Body of pancreas (tissue), 4 donors: ENCODE data around the gene DIP2A. TPM values are rescaled to one million over a fixed set of nuclear protein-coding genes. Genes with fewer than 3 reads are reported as not detected.

ENCODE experiments used
- ATAC-seq: fragments of 150-250 bp; one replicate; pipeline ENCODE4 v1.9.1; 2016
- DNase-seq, 4 donors: peaks; one replicate each; pipeline ENCODE4 v3.0.0-alpha.2; 2019
- H3K27ac ChIP-seq, 4 donors: fragments of 200-600 bp; sonication (generic); 1 replicate in 3 of 4; 2 replicates in 1 of 4; pipeline versions ENCODE4 v1.5.1 to v1.6.1; 2016 to 2019; ENCODE audit warnings: mild to moderate bottlenecking in 1 of 4, mixed read lengths in 1 of 4, moderate library complexity in 1 of 4
- H3K27me3 ChIP-seq, 2 donors: fragments of 200-600 bp; sonication (generic); one replicate each; pipeline ENCODE4 v1.6.0; 2016; ENCODE audit warnings: mild to moderate bottlenecking in 1 of 2
- H3K36me3 ChIP-seq, 2 donors: fragments of 200-600 bp; sonication (generic); replicated peaks in 1 of 2; 2 replicates each; pipeline ENCODE4 v1.5.1; 2016; ENCODE audit warnings: low read depth in 2 of 2; ENCODE audit not compliant: insufficient read depth in 1 of 2
- H3K4me1 ChIP-seq: fragments of 200-600 bp; sonication (generic); one replicate; pipeline ENCODE4 v1.6.0; 2016
- H3K4me3 ChIP-seq, 2 donors: fragments of 200-600 bp; sonication (generic); 1 replicate in 1 of 2; 2 replicates in 1 of 2; pipeline ENCODE4 v1.5.1; 2016 to 2019
- H3K9me3 ChIP-seq, 3 donors: fragments of 200-600 bp; sonication (generic); 1 replicate in 2 of 3; 2 replicates in 1 of 3; pipeline ENCODE4 v1.5.1; 2016
- POLR2A ChIP-seq, 3 donors: fragments of 450-650 bp; IDR thresholded peaks; one replicate each; pipeline ENCODE4 v1.6.1; 2016; ENCODE audit warnings: antibody characterized with exemption in 3 of 3, mild to moderate bottlenecking in 2 of 3
- WGBS, 2 donors: methylation state at CpG; one replicate each; pipeline ENCODE4 v1.1.5; 2017; 5-methylcytosine and 5-hydroxymethylcytosine counted together
- intact Hi-C: fragments of 100-400 bp; cut with DNase I; formaldehyde crosslinking; loops from one replicate; pipeline ENCODE4 v1.15.1; 2023
- total RNA-seq, 2 donors: library from RNA; depleted of rRNA; stranded (reverse); fragments of >200 nt; gene quantifications; one replicate each; pipeline ENCODE4 v1.1.0, GENCODE V29; 2016
- TF ChIP-seq, protein P1 (sequence below), 7 experiments: fragments of 450-650 bp in 4 of 7; fragments of 200-600 bp in 3 of 7; sonication (generic) in 3 of 7; IDR thresholded peaks; one replicate each; pipeline ENCODE4 v1.5.1; 2016 to 2019; ENCODE audit warnings: antibody characterized with exemption in 7 of 7

Gene DIP2A
- total RNA-seq, 2 donors from 2014 or later: 28.5 to 44.2 TPM

GRCh38 chr21:46562964-46563607 is 104.4 kb downstream of the DIP2A start:
- peaks cover 0 to 23% of the 10 kb centered on the region in 2 donors for H3K36me3 ChIP-seq
- H3K4me3 ChIP-seq: no peak overlapping the region
- H3K4me1 ChIP-seq: peaks cover 6% of the 10 kb centered on the region
- no peak overlapping the region for H3K27ac ChIP-seq
- no peaks in the 10 kb centered on the region for H3K27me3 ChIP-seq
- DNase-seq: no peak
- ATAC-seq: no peak
- TF ChIP-seq POLR2A (IDR thresholded peaks at IDR 0.05): no peak
- TF ChIP-seq, protein P1, sequence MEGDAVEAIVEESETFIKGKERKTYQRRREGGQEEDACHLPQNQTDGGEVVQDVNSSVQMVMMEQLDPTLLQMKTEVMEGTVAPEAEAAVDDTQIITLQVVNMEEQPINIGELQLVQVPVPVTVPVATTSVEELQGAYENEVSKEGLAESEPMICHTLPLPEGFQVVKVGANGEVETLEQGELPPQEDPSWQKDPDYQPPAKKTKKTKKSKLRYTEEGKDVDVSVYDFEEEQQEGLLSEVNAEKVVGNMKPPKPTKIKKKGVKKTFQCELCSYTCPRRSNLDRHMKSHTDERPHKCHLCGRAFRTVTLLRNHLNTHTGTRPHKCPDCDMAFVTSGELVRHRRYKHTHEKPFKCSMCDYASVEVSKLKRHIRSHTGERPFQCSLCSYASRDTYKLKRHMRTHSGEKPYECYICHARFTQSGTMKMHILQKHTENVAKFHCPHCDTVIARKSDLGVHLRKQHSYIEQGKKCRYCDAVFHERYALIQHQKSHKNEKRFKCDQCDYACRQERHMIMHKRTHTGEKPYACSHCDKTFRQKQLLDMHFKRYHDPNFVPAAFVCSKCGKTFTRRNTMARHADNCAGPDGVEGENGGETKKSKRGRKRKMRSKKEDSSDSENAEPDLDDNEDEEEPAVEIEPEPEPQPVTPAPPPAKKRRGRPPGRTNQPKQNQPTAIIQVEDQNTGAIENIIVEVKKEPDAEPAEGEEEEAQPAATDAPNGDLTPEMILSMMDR (IDR thresholded peaks at IDR 0.05): no peak
- 90 to 94% methylated on average over 11 to 14 of the region's 14 CpGs for WGBS, 2 donors
- intact Hi-C loops: no loop called here
- no peaks in the 10 kb centered on the region for H3K9me3 ChIP-seq

GRCh38 chr21:46564391-46564790 is 105.7 kb downstream of the DIP2A start:
- H3K4me3 ChIP-seq: no peak overlapping the region
- no peak overlapping the region for H3K27ac ChIP-seq
- ATAC-seq (no peak), DNase-seq (no peak)
- H3K9me3 ChIP-seq: no peaks in the 10 kb centered on the region
- TF ChIP-seq POLR2A (IDR thresholded peaks at IDR 0.05): no peak
- WGBS, 2 donors: 89 to 90% methylated on average over 9 to 10 of the region's 10 CpGs
- no peaks in the 10 kb centered on the region for H3K27me3 ChIP-seq
- intact Hi-C loops: no loop called here
- peaks cover 0 to 23% of the 10 kb centered on the region in 2 donors for H3K36me3 ChIP-seq
- peaks cover 6% of the 10 kb centered on the region for H3K4me1 ChIP-seq

DNA sequence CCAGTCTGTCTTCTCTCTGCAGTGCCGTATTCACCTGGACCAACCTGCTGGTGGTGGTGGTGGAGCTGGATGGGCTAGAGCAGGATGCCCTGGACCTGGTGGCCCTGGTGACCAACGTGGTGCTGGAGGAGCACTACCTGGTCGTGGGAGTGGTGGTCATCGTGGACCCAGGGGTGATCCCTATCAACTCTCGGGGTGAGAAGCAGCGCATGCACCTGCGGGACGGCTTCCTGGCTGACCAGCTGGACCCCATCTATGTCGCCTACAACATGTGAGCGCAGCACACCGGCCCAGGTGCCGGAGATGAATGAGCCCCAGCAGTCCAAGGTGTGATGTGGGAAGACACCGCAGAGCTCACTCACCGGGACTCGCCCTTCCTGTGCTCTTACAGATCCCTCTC is 108.7 kb downstream of the DIP2A start:
- Histone ChIP-seq H3K27ac (no peak overlapping the region), H3K27me3 (no peaks in the 10 kb centered on the region), H3K4me3 (no peak overlapping the region), H3K36me3 (peaks cover 0 to 25% of the 10 kb centered on the region in 2 donors), H3K9me3 (no peaks in the 10 kb centered on the region), H3K4me1 (no peaks in the 10 kb centered on the region)
- ATAC-seq: no peak
- TF ChIP-seq, protein P1 (IDR thresholded peaks at IDR 0.05): no peak
- no peak for TF ChIP-seq POLR2A (IDR thresholded peaks at IDR 0.05)
- intact Hi-C loops: no loop called here
- 91 to 98% methylated on average over 14 to 15 of the region's 15 CpGs for WGBS, 2 donors
- no peak for DNase-seq

GRCh38 chr21:46568562-46568961 is 109.9 kb downstream of the DIP2A start:
- H3K36me3 ChIP-seq: peaks cover 0 to 25% of the 10 kb centered on the region in 2 donors

GRCh38 chr21:46569081-46569480 is 110.4 kb downstream of the DIP2A start:
- DNase-seq: no peak
- WGBS, 2 donors: 94 to 95% methylated on average over 1 of the region's 1 CpG
- TF ChIP-seq, protein P1 (IDR thresholded peaks at IDR 0.05): no peak
- no peak for TF ChIP-seq POLR2A (IDR thresholded peaks at IDR 0.05)
- peaks cover 0 to 23% of the 10 kb centered on the region in 2 donors for H3K36me3 ChIP-seq
- H3K27ac ChIP-seq: no peak overlapping the region
- no peaks in the 10 kb centered on the region for H3K4me1 ChIP-seq
- no peaks in the 10 kb centered on the region for H3K9me3 ChIP-seq
- H3K27me3 ChIP-seq: no peaks in the 10 kb centered on the region
- intact Hi-C loops: no loop called here
- H3K4me3 ChIP-seq: no peak overlapping the region
- no peak for ATAC-seq

More at GRCh38 chr21:46568562-46568961, 109.9 kb downstream of the DIP2A start:
- TF ChIP-seq, protein P1 (IDR thresholded peaks at IDR 0.05): no peak
- no peak for TF ChIP-seq POLR2A (IDR thresholded peaks at IDR 0.05)
- Histone ChIP-seq H3K27ac (no peak overlapping the region), H3K4me3 (no peak overlapping the region), H3K4me1 (no peaks in the 10 kb centered on the region), H3K9me3 (no peaks in the 10 kb centered on the region), H3K27me3 (no peaks in the 10 kb centered on the region)
- ATAC-seq (no peak), DNase-seq (no peak)
- WGBS, 2 donors: 92% methylated on average over 4 of the region's 4 CpGs
- intact Hi-C loops: no loop called here
